HCT116 (cell line): ENCODE data around the gene CTIF. TPM values are rescaled to one million over a fixed set of nuclear protein-coding genes. Genes with fewer than 3 reads are reported as not detected.

Source experiments
- ATAC-seq: fragments of 200-7000 bp; cut with Tn5 transposase; 2 replicates; pipeline ENCODE4 v1.9.1; 2020; ENCODE audit warnings: mild to moderate bottlenecking, moderate library complexity
- BruUV-seq: library from RNA; stranded (reverse); fragments of 400-500 nt; replicated peaks from 2 replicates; lab custom pipeline; 2021; lab: Mats Ljungman, UMichigan
- CTCF ChIA-PET: fragments of 300-600 bp; sonication (Branson Sonifier 250); formaldehyde crosslinking; loops from one replicate; lab custom pipeline; 2021; ENCODE audit warnings: antibody characterized with exemption; lab: Charles Lee
- POLR2A ChIA-PET: fragments of 300-600, 350-600 bp; sonication (Branson Sonifier 250); formaldehyde crosslinking; loops from one replicate; lab custom pipeline; 2021; ENCODE audit warnings: antibody characterized with exemption; lab: Charles Lee
- RAD21 ChIA-PET, 2 experiments: fragments of 300-600 bp; sonication (Branson Sonifier 250); formaldehyde crosslinking; loops; one replicate each; lab custom pipeline; 2023; ENCODE audit warnings: low total read pairs in 2 of 2; ENCODE audit not compliant: uncharacterized antibody in 2 of 2, unreplicated experiment in 2 of 2, low non-redundant PET in 1 of 2; lab: Charles Lee
- DNase-seq: peaks from one replicate; pipeline ENCODE4 v3.0.0-alpha.2; 2010; ENCODE audit warnings: low read depth, low spot score
- H2AFZ ChIP-seq: fragments of 200-600 bp; shearing (Covaris generic), sonication (generic); 2 replicates; pipeline ENCODE4 v1.6.1; 2017; ENCODE audit warnings: low read depth, mixed run types, mixed read lengths, antibody characterized with exemption, low read length; ENCODE audit not compliant: poor library complexity, severe bottlenecking
- H3K27ac ChIP-seq: 2 replicates; pipeline ENCODE4 v1.5.1; 2012; ENCODE audit warnings: low read depth, low read length
- H3K27me3 ChIP-seq: fragments of 200-600 bp; sonication (generic); 2 replicates; pipeline ENCODE4 v1.6.1; 2016; ENCODE audit warnings: mixed run types, low read length, mixed read lengths; ENCODE audit not compliant: insufficient read depth
- H3K36me3 ChIP-seq, 2 experiments: fragments of 200-500 bp in 1 of 2; fragments of 200-600 bp in 1 of 2; sonication (Bioruptor generic) in 1 of 2; sonication (generic) in 1 of 2; 2 replicates each; pipeline versions ENCODE4 v1.5.1 to v1.6.1; 2014 to 2016; ENCODE audit warnings: low read length in 2 of 2, inconsistent platforms in 1 of 2, mixed read lengths in 1 of 2, mixed run types in 1 of 2; ENCODE audit not compliant: insufficient read depth in 2 of 2, control insufficient read depth in 1 of 2
- H3K4me1 ChIP-seq, 2 experiments: fragments of 200-600 bp in 1 of 2; sonication (generic) in 1 of 2; 2 replicates each; pipeline versions ENCODE4 v1.5.1 to v1.6.1; 2012 to 2017; ENCODE audit warnings: low read length in 2 of 2, inconsistent platforms in 1 of 2, mild to moderate bottlenecking in 1 of 2, mixed read lengths in 1 of 2, mixed run types in 1 of 2, moderate library complexity in 1 of 2; ENCODE audit not compliant: insufficient read depth in 2 of 2, control insufficient read depth in 1 of 2
- H3K4me2 ChIP-seq: fragments of 200-600 bp; sonication (generic); 2 replicates; pipeline ENCODE4 v1.6.1; 2017; ENCODE audit warnings: mixed run types, low read length, mixed read lengths
- H3K4me3 ChIP-seq, 2 experiments: fragments of 200-600 bp in 1 of 2; sonication (generic) in 1 of 2; replicated peaks in 1 of 2; 2 replicates each; pipeline ENCODE4 v1.5.1; 2011 to 2016; ENCODE audit warnings: low read length in 2 of 2, control low read depth in 1 of 2, low read depth in 1 of 2, mild to moderate bottlenecking in 1 of 2, mixed read lengths in 1 of 2, mixed run types in 1 of 2
- H3K79me2 ChIP-seq: fragments of 200-600 bp; sonication (generic); 2 replicates; pipeline ENCODE4 v1.6.1; 2017; ENCODE audit warnings: mild to moderate bottlenecking, mixed run types, low read length, moderate library complexity, mixed read lengths; ENCODE audit not compliant: insufficient read depth
- H3K9ac ChIP-seq: fragments of 200-600 bp; sonication (generic); 2 replicates; pipeline ENCODE4 v1.6.1; 2016; ENCODE audit warnings: low read length, mixed read lengths
- H3K9me2 ChIP-seq: fragments of 200-600 bp; sonication (generic), shearing (Covaris generic); 2 replicates; pipeline ENCODE4 v1.6.1; 2017; ENCODE audit warnings: mixed run types, mild to moderate bottlenecking, moderate library complexity; ENCODE audit not compliant: insufficient read depth
- H3K9me3 ChIP-seq, 2 experiments: fragments of 200-500 bp in 1 of 2; fragments of 200-600 bp in 1 of 2; sonication (Bioruptor generic) in 1 of 2; sonication (generic) in 1 of 2; 2 replicates each; pipeline ENCODE4 v1.6.1; 2014 to 2017; ENCODE audit warnings: low read length in 2 of 2, mixed read lengths in 2 of 2, inconsistent platforms in 1 of 2, low read depth in 1 of 2, mild to moderate bottlenecking in 1 of 2, mixed run types in 1 of 2, moderate library complexity in 1 of 2; ENCODE audit not compliant: control insufficient read depth in 1 of 2, insufficient read depth in 1 of 2
- H4K20me1 ChIP-seq: fragments of 200-600 bp; sonication (generic), shearing (Covaris generic); 2 replicates; pipeline ENCODE4 v1.6.1; 2017; ENCODE audit warnings: mixed run types, mild to moderate bottlenecking, moderate library complexity; ENCODE audit not compliant: insufficient read depth
- CBX3 ChIP-seq: IDR thresholded peaks from 2 replicates; pipeline ENCODE4 v1.6.1; 2012; ENCODE audit warnings: low read depth
- EZH2 ChIP-seq: fragments of 200-600 bp; sonication (generic); IDR thresholded peaks from 2 replicates; pipeline ENCODE4 v1.6.1; 2017; ENCODE audit warnings: antibody characterized with exemption, mixed run types
- EZH2phosphoT487 ChIP-seq: fragments of 200-600 bp; IDR thresholded peaks from 2 replicates; pipeline ENCODE4 v1.6.1; 2018; ENCODE audit warnings: antibody characterized with exemption, borderline replicate concordance
- FOSL1 ChIP-seq: IDR thresholded peaks from 2 replicates; pipeline ENCODE4 v1.6.1; 2012; ENCODE audit warnings: low read depth
- JUND ChIP-seq: IDR thresholded peaks from 2 replicates; pipeline ENCODE4 v1.6.1; 2012
- RAD21 ChIP-seq: IDR thresholded peaks from 2 replicates; pipeline ENCODE4 v1.6.1; 2012; ENCODE audit warnings: low read depth, mild to moderate bottlenecking
- SIN3A ChIP-seq: IDR thresholded peaks from 2 replicates; pipeline ENCODE4 v1.6.1; 2012; ENCODE audit warnings: low read depth
- SP1 ChIP-seq: IDR thresholded peaks from 2 replicates; pipeline ENCODE4 v1.6.1; 2012; ENCODE audit warnings: low read depth
- SRF ChIP-seq: IDR thresholded peaks from 2 replicates; pipeline ENCODE4 v1.6.1; 2012; ENCODE audit warnings: low read depth
- ZFX ChIP-seq: fragments of 450-650 bp; IDR thresholded peaks from 2 replicates; pipeline ENCODE4 v1.6.1; 2017
- intact Hi-C: fragments of 100-400 bp; cut with micrococcal nuclease; formaldehyde crosslinking; loops from 2 replicates; pipeline ENCODE4 v1.10.0; 2022
- total RNA-seq: library from RNA; stranded (reverse); gene quantifications from one replicate; pipeline ENCODE4 v1.2.1, GENCODE V29; 2021; ENCODE audit not compliant: unreplicated experiment
- TF ChIP-seq, protein P1 (sequence below): IDR thresholded peaks from 2 replicates; pipeline ENCODE4 v1.6.1; 2012; ENCODE audit warnings: low read depth
- TF ChIP-seq, protein P2 (sequence below): IDR thresholded peaks from 2 replicates; pipeline ENCODE4 v1.6.1; 2012

Gene CTIF
- total RNA-seq, 1 experiment from 2014 or later: 19.7 TPM

DNA sequence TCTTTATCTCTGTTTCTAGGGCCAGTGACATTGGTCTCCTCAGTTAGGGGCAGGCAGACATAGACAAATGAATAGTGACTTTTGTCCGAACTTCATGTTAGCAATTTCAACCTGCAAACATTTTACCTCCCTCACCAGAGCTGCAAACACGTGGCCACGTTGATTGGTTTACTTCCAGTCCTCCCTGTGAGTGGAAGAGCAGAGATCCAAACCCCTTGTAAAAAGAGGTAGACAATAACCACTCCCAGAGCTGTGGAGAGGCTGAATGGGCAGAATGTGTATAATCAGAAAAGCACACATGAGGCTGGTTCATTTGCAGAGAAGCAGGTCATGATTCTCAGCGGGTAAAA, 31.1 kb downstream of the CTIF start:
- Histone ChIP-seq H3K4me1 (peaks cover 9 to 28% of the 10 kb centered on the region in 2 experiments), H3K4me3 (no peak overlapping the region), H4K20me1 (no peaks in the 10 kb centered on the region), H3K27me3 (no peaks in the 10 kb centered on the region), H3K36me3 (no peaks in the 10 kb centered on the region), H3K9ac (no peak overlapping the region), H2AFZ (no peak overlapping the region), H3K79me2 (no peaks in the 10 kb centered on the region), H3K9me3 (no peaks in the 10 kb centered on the region; a peak in 1 of 4 replicates), H3K27ac (no peak overlapping the region), H3K4me2 (no peak overlapping the region), H3K9me2 (no peaks in the 10 kb centered on the region)
- ChIA-PET RAD21 (no interaction called here), POLR2A (no interaction called here), CTCF (no interaction called here)
- intact Hi-C loops: no loop called here
- DNase-seq (no peak), ATAC-seq (no peak)
- TF ChIP-seq EZH2 (no peak), ZFX (no peak), JUND (no peak), SP1 (no peak), FOSL1 (no peak), SRF (no peak), SIN3A (no peak), RAD21 (no peak), EZH2phosphoT487 (no peak), CBX3 (no peak)
- TF ChIP-seq, protein P1, sequence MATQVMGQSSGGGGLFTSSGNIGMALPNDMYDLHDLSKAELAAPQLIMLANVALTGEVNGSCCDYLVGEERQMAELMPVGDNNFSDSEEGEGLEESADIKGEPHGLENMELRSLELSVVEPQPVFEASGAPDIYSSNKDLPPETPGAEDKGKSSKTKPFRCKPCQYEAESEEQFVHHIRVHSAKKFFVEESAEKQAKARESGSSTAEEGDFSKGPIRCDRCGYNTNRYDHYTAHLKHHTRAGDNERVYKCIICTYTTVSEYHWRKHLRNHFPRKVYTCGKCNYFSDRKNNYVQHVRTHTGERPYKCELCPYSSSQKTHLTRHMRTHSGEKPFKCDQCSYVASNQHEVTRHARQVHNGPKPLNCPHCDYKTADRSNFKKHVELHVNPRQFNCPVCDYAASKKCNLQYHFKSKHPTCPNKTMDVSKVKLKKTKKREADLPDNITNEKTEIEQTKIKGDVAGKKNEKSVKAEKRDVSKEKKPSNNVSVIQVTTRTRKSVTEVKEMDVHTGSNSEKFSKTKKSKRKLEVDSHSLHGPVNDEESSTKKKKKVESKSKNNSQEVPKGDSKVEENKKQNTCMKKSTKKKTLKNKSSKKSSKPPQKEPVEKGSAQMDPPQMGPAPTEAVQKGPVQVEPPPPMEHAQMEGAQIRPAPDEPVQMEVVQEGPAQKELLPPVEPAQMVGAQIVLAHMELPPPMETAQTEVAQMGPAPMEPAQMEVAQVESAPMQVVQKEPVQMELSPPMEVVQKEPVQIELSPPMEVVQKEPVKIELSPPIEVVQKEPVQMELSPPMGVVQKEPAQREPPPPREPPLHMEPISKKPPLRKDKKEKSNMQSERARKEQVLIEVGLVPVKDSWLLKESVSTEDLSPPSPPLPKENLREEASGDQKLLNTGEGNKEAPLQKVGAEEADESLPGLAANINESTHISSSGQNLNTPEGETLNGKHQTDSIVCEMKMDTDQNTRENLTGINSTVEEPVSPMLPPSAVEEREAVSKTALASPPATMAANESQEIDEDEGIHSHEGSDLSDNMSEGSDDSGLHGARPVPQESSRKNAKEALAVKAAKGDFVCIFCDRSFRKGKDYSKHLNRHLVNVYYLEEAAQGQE: no peak
- TF ChIP-seq, protein P2, sequence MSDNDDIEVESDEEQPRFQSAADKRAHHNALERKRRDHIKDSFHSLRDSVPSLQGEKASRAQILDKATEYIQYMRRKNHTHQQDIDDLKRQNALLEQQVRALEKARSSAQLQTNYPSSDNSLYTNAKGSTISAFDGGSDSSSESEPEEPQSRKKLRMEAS: no peak
- no TSS peak for BruUV-seq
